C1 segment of cervical spinal cord (tissue), 14 donors: Measurements from ENCODE around the gene SSH2.

Experiments
- DNase-seq, 14 donors: peaks; one replicate each; lab custom pipeline; 2025; lab: John Stamatoyannopoulos, UW

The SSH2 gene

GRCh38 chr17:29577385-29578211 is 352.4 kb downstream of the SSH2 start:
- DNase-seq = peak in 11 of 14 donors; percentile 35 to 81 (median 53)

- no peak for DNase-seq
These were observed 353.0 kb downstream of the SSH2 start for GRCh38 chr17:29577001-29577370.

GRCh38 chr17:29576214-29577000 is 353.6 kb downstream of the SSH2 start:
- no peak for DNase-seq
